Islet precursor cell (in vitro differentiated cells): ENCODE results near the gene RBKS.
"Not testable (repeated sequence)": the region's sequence is repeated elsewhere in the genome, so short reads cannot be mapped to it uniquely, and the experiment has no call there.

Experiments used
- DNase-seq: peaks from one replicate; pipeline ENCODE4 v3.0.0-alpha.2; 2018

Gene RBKS

DNA sequence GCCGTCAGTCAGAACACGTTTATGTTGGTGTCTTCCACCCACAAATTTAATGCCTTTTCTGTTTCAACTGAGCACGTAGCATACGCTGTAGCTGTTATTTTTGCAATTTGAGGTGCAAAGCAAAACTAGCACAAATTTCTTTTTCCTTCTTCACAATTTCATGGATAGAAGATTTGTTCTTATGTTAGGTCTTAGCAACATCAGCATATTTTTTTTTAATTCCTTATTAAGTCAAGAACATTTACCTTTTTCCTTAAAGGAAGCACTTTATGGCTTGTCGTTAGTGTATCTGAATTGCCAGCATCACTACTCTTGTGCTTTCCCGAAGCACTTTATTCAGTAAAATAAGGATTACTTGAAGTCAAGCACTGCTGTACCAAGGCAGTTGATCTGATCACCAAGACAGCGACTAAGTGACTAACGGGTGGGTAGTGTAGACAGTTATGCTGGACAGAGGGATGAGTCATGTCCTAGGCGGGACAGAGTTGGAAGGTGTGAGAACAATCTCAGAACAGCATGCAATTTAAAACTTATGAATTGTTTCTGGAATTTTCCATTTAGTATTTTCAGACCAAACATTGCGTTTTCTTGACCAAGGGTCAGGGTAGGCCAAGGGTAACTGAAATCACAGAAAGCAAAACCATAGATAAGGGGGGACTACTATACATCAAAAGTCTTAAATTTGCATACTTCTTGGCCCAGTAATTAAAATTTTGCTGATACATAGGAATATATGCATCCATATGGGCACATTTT is 13.6 kb upstream of the RBKS start:
- peak; percentile 65 for DNase-seq

DNA sequence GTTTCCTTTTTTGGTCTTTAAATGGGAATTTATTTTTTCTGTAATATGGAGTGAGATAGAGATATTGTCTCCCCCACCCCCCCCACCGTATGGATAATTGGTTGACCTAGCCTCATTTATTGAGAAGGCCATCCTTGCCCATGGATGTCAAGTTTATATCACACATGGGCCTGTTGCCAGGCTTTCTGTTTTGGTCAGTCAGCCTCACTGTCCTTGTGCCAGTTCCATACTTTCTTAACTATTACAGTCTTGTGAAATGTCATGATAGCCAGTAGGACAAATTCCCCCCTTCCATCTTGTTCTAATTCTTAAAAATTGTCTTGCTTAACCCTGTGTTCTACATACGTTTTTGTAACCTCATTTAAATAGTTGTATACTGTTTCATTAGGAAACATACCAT is 12.8 kb upstream of the RBKS start:
- DNase-seq: no peak

DNA sequence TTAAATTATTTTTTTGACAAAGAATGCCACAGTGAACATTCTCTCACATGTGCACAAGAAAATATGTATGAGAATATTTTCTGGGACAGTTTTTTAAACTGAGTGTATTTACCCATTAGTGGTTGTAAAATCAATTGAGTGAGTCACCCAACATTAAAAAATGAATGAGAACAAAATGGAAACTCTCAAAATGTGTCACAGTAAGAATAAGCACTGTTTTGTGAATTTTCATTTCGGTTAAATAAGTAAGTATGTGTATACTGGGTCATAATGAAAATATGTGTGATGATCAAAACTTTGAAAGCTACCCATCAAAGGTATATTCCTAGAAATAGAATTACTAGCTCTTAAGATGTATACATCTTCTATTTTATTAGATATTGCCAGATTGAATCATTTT is 11.9 kb upstream of the RBKS start:
- no peak for DNase-seq

DNA sequence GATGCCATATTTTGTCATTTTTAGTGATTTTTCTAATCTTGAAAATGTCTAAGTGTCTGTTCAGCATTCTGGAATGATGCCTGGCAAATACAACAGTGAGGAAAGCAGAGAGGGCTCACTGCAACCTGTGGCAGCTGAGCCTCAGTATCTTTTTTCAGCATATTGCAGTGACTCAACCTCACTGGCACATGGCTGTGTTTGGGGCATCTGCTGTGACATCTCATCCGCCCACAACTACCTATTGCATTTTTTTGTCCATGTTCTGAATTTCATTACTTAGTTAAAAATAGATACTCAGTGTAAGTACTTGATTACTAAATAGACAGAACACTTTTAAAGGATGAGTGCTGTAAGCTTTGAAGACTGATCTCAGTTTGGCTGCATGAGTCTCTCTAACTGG is 11.0 kb upstream of the RBKS start:
- no peak for DNase-seq

DNA sequence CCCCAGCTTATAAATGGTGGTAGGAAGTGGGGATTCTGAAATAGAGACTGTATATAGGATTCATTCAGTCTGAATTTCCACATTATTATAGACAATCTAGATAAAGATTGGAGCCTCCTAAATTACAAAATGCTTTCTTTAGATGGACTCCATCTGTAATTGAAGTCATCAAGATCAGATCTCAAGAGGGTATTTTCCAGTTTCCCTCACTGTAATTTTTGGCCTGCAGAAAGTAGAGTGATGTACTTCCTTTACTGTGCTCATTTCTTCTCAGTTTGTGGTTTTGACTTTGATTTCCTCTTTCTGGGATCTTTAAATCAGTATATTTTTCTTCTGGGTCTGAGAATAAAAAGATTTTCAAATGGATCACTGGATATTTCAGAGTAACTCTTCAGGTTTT is 7.5 kb upstream of the RBKS start:
- DNase-seq: no peak

DNA sequence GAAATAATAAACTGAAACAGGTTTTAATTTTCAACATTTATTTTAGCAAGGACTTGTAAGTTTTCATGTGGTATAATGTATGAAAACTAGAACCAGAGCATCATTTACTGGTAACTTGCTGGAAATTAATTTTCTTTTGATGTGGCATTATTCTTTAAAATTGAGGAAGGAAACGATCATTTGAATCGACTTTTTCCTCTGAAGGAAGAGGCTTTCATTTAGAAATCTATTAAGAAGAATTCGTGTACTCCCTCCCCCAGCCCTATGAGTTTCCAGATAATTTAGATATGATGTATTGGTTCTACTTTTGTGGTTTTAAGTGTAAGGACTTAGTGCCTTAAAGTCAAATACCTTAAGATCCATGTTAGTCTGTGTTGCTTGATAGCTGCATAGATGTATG is 2.8 kb upstream of the RBKS start:
- DNase-seq: no peak

DNA sequence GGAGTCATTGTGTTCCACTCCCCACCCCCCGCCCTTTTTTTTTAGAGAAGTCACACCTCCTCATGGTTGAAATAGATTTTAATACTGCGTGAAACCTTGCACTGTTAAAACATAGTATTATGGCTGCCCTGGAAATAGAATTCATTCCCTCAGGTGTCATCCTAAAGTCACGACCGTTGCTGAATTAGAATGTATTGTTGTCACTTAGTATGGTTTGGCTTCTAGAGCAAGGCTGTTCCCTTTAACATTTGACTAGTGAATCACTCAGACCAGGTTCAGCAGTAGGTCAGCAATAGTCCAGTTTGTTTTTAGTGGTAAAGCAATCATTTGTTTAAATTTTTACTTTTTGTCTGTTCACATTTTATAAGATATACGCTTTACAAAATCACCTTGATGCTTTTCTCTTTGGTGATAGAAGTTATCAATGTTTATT is 1.5 kb upstream of the RBKS start:
- DNase-seq: no peak

DNA sequence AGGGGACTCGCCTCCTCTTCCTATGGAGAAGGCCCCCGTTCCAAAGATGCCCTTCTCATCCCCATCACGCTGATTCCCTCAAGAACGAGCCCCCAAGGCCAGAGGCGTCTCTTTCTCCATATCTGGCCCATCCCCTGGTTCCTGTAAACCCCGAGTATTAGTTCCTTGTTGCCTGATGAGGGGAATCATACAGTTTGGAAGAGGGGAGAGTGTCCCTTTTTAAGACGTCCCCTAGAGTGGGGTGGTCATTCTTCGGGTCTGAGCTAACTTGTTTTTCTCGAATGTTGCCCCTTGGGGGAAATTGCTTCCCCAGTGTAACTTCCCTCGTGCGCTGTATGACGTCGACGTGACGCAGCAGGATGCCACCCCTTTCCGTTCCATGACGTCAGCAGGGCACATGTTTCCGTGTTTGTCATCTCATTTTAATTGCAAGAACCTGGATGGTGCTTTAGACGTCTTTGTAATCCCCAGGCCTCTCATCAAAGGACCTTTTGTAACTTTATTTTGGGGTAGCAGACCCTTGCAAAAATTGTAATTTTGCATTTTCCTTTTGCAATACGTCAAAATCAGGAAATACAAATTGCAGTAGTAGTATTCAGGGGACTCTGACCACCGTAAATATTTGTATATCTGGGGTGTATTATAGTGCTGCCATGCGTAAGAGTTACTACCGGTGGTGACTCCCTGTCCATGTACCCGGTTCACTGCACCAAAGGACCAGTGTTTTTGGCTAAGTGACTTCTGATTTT is 911 bp upstream of the RBKS start:
- DNase-seq: no peak

DNA sequence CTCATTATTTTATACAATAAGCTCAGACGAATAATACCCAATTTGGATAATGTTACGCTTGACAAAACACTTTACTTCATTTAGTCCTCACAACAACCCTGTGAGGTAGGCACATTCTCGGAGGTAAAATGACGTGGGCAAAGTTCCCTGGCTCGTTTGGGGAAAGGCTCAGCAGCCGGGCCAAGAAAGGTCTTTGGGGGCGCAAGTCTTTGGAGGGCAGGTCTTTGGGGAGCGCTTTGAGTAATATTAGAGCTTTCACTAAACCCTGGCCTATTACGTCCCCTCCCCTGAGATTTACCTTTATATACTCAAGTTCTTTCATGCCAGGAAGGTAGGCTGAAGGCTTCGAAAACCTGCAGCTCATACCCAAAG is 427 bp downstream of the RBKS start:
- no peak for DNase-seq

DNA sequence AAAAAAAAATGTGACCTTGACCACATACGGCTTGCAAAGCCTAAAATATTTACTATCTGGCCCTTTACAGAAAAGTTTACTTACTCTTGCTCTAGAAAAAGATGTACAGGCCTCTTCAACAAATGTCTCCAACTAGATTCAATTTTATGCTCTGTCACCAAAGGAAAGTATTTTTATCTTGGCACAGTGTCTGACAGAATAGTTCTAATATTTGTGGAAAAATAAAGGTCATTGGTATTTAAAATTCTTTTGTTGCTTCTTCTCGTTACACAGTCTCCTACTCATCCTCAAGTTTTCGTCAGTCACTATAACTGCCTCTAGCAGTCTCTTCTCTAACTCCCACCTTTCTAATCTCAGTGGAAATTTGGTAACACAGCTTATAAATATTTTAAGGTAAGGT is 1.4 kb downstream of the RBKS start:
- no peak for DNase-seq

DNA sequence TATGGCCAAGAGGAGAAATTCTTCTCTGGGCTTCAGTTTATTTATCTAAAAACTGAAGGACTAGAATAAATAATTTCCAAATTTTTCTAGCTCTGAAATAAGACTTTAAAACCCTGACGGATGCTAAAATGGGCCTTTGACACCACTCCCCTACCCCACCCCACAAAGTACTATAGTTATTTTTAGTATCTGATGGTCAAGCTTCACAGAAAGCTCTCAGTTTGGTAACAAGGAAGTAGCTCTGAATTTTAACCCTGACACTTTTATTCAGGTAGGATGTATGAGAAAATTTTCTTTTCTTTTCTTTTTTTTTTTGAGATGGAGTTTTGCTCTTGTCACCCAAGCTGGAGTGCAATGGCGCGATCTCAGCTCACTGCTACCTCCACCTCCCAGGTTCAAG is 2.4 kb downstream of the RBKS start:
- DNase-seq: no peak

DNA sequence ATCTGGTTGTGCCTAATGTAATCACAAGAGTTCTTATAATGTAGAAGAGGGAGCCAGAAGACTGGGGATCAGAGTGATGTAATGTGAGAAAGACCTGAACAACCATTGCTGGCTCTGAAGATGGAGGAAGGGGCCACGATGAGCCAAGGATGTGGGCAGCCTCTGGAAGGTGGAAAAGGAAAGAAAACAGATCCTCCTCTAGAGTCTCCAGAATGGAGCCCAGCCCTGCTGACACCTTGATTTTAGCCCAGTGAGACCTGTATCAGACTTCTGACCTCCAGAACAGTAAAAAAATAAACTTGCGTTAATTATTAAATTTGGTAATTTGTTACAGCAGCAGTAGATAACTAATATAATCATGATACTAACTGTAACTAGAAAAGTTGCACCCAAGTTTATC is 3.1 kb downstream of the RBKS start:
- no peak for DNase-seq

DNA sequence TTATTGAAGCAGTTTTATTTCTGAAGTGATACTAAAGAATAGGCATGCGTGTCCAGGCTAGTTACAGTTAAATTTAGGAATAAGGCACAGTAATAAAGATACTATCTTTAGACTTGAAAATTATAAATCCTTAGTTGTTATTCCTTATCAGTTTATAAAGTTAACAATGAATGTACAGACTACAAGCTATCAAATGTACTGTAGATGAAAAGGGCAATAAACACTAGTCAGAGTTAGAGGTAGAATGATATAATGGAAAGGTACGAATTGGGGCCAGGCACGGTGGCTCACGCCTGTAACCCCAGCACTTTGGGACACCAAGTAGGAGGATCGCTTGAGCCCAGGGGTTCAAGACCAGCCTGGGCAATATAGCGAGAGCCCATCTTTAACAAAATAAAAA is 3.9 kb downstream of the RBKS start:
- no peak for DNase-seq

DNA sequence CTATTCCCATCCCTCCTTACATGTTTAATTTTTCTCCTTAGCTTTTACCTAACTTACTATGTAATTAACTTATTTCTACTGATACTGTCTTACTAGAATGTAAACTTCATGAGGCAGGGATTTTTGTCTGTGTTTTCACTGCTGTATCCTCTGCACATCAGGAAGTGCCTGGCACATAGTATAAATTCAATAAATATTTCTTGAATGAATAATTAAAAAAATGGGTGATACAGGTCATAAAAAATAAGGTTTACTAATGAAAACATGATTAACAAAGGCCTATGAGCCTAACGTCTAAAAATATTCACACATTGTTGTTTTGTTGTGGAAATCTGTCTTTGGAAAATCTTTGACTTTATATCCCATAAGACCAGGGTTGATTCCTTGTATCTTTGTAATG is 4.5 kb downstream of the RBKS start:
- no peak for DNase-seq

DNA sequence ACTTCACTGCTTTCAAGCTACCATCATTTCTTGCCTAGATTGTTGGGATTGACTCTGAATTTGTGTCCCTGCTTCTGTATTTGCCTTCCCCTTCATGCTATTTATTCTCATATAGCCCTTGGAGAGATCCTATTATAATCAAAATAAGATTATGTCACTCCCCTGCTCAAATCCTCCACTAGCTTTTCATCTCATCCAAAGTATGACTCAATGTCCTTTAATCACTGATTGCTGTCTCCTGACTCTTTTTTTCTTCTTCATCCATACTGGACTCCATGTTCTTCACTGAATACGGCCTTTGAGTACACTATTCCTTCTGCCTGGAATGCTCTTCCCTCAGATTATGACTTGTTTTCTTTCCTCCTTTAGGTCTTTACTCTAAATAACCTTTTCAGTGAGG is 5.0 kb downstream of the RBKS start:
- no peak for DNase-seq

DNA sequence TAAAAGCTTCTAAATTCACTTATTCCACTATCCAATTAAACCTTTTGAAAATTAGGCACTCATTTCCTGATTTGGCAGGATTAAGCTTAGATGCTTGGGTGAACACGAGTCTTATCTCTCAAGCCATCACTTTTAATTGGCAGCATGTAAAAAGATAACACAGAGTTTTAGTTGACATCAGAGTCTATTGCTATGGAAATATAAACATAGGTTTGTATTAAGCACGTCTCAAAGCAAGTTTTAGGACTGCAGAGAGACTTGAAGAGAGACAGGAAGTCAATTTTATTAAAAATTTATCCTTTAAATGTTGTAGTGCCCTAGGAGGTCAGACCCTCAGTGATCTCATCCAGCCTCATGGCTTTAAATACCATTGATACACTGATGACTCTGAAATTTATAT is 5.6 kb downstream of the RBKS start:
- DNase-seq: no peak

DNA sequence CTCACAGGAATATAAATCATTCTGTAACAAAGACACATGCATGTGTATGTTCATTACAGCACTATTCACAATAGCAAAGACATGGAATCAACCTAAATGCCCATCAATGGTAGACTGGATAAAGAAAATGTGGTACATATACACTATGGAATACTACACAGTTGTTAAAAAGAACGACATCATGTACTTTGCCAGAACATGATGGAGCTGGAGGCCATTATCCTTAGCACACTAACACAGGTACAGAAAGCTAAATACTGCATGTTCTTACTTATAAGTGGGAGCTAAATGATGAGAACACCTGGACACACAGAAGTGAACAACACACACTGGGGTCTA is 7.6 kb downstream of the RBKS start:
- DNase-seq: not testable (repeated sequence)

DNA sequence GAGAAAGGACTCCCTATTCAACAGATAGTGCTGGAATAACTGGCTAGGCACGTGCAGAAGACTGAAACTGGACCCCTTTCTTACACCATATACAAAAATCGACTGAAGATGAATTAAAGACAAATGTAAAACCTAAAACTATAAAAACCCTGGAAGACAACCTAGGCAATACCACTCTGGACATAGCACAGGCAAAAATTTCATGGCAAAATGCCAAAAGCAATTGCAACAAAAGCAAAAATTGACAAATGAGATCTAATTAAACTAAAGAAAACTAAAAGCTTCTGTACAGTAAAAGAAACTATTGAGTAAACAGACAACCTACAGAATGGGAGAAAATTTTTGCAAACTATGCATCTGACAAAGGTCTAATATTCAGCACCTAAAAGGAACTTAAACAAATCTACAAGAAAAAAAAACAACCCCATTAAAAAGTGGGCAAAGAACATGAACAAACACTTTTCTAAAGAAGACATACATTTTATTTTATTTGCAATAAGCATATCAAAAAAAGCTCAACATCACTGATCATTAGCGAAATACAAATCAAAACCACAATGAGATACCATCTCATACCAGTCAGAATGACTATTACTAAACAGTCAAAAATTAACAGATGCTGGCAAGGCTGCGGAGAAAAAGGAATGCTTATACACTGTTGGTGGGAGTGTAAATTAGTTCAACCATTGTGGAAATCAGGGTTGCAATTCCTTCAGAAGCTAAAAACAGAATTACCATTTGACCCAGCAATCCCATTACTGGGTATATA is 8.2 kb downstream of the RBKS start:
- not testable (repeated sequence) for DNase-seq

DNA sequence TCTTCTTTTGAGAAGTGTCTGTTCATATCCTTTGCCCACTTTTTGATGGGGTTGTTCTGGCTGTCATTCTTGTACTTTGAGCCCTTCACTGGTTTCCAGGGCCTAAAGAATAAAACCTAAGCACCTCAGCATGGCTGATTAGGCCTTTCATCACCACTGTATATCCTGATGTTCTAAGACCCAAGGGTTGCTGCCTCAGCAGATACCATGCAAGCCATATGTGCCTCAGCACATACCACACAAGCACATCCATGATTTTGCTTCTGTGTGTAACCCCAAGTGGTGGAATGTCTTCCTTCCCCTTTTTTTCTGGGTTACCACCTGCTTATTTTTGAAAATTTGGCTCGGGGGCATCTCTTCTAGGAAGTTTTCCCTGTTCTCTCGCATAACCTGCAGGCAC is 11.4 kb downstream of the RBKS start:
- no peak for DNase-seq

DNA sequence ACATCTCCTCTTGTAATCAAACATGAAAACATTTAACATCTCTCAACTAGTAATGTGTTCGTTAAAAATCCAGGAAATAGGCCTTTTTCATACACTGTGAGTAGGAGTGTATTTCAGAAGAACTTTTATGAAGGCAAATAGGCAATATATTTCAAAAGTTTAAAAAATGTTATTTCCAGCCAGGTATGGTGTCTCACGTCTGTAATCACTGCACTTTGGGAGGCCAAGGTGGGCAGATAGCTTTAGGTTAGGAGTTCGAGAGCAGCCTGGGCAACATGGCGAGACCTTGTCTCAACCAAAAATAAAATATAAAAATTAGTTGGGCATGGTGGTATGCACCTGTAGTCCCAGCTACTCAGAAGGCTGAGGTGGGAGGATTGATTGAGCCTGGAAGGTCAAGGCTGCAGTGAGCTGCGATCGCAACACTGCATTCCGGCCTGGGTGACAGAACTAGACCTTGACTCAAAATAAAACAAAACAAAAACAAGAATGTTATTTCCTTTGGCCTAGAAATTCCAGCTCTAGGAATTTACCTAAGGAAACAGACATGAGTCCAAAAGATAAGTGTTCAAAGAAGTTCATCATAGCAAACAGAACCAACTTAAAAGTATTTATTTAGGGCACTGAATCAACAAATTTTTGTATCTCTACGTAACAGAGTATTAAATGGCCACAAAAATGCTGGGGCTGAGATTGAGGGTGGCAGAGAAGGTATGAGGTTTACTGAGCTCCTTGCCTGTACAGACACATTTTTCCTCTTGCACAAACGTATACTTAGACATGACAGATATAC is 14.9 kb downstream of the RBKS start:
- DNase-seq: no peak

DNA sequence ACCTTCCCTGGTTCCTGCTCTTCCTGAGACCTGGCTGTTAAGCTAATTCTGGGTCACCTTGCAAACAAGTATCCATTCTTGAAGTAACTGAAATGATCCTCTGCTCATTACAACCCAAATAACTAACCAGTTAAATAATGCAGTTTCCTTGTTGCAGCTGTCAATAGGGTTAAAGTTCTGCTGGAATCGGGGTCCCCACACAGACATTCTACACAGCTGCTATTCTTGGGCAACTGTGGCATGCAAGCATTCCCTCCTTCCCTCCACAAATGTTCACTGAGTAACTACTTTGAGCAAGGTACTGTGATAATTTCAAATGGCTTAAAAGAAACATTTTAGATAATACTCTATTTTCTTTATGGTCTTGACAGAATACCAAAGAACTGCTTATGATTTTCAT is 17.1 kb downstream of the RBKS start:
- no peak for DNase-seq

DNA sequence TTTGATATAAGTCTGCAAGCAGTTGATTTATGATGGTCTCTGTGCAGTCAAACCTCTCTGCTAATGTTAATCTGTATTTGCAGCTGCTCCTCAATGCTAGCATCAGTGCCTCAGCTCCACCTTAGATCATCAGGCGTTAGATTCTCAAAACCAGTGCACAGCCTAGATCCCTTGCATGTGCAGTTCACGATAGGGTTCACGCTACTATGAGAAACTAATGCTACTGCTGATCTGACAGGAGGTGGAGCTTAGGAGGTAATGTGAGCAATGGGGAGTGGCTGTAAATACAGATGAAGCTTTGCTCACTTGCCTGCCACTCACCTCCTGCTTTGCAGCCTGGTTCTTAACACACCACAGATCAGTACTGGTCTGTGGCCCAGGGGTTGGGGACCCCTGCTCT is 18.4 kb downstream of the RBKS start:
- no peak for DNase-seq

DNA sequence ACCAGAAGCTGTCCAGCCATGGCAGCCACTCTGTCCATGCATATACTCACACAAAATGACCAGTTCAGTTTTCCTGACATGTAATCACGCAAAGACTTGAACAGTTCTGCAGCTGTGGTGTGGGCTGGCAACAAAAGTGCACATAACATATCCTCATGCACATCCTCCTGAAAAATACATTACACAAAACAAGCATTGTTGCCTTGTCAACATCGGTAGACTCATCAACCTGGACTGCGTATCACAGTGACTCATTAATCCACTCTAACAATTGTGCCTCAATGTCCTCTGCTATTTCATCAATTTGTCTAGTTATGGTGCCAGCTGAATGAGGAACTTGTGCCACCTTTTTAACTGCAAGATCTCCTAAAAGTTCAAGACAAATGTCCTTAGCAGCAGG is 19.5 kb downstream of the RBKS start:
- no peak for DNase-seq
